ENCODE measurements around the gene SHISA8.
A peak's percentile ranks its signal among the peaks of the same experiment; 100 is the strongest.

The SHISA8 gene

DNA sequence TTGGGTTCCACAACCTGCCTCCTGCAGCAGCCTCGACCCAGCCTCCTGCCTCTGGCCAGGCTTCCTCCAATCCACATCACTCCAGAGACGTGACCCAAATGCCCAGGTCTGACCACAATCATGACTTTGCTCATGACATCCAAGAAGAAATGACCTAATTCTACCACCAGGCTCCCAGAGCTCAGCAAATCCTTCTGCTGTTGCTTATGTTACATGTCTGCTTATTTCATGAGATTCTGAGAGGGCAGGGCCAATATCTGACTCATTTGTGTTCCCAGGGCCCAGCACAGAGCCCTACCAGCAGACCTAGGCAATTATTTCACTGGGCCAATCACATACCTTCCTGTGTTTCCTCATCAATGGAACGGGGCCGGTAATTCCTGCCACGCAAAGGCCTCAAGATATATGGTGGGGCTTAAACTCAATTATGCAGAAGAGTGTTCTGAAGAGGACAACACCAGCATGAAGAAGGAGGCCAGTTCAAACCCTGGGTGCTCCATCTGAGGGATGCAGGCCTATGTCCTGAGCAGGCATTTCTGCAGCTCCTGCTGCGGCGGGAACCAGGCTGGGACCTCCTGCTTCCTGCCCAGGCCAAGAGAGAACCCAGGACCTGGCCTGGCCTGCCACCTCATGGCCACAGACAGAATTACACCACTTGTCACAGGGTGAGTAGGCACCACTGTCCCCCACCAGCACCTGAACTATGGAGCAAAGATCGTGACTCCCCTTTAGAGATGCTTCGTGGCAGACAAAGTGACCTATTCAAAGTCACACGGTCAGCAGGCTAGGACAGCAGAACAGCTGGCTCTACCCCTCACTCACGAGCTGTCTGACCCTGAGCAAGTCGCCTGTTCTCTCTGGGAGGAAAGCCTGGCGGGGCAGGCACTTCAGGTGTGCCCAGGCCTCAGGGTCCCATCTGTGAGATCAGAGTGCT, 26.2 kb upstream of the SHISA8 start:
- DNase-seq (ENCODE audit: low read depth, low spot score) = no peak
- H3K27me3 ChIP-seq (ENCODE audit: insufficient read depth, insufficient read length) = no peaks in the 10 kb centered on the region
- no peaks in the 10 kb centered on the region for H3K4me1 ChIP-seq (ENCODE audit: insufficient read depth, insufficient read length)
- TF ChIP-seq ZNF274 (IDR thresholded peaks at IDR 0.05; ENCODE audit: low read depth, low read length) (no peak), SUZ12 (IDR thresholded peaks at IDR 0.05; ENCODE audit: extremely low read depth, insufficient read depth, insufficient read length) (no peak), YY1 (IDR thresholded peaks at IDR 0.05; ENCODE audit: insufficient read depth, insufficient read length) (no peak)
- H3K36me3 ChIP-seq (ENCODE audit: insufficient read depth, insufficient read length, low read length) = peaks cover 78% of the 10 kb centered on the region
- H3K9me3 ChIP-seq (ENCODE audit: insufficient read depth, low read length) = no peaks in the 10 kb centered on the region
- H3K4me3 ChIP-seq (ENCODE audit: insufficient read length, low read depth) = no peak overlapping the region
- peak overlapping the region; percentile 36 for H3K9ac ChIP-seq (ENCODE audit: insufficient read length, low read depth)

DNA sequence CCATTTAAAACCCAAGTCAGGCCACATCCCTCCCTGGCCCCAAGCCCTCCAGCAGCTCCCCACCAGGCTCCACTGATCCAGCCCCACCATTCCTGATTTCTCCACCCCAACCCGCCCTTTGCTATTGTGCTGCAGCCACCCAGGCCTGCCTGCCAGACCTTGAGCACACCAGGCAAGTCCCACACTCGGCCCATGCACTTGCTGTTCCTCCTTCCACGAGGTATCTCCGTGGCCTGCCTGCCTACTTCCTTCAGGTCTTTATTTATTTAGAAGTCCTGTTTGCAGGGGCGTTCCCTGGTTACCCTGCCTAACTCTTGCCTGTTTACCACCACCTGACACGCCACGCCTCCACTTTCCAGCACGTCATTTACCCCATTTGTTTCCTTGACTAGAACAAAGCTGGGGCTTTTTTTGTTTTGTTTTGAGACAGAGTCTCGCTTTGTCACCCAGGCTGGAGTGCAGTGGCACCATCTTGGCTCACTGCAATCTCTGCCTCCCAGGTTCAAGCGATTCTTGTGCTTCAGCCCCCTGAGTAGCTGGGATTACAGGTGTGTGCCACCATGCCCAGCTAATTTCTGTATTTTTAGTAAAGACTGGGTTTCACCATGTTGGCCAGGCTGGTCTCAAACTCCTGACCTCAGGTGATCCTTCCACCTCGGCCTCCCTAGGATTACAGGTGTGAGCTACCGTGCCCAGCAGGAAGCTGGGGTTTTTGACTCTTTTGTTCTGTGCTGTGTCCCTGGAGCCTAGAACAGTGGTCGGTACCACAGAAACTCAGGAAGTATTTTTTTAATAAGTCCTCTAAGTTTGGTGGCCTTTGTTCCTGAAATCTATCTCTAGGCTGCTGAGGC, 25.3 kb upstream of the SHISA8 start:
- Histone ChIP-seq H3K9me3 (ENCODE audit: insufficient read depth, low read length) (no peaks in the 10 kb centered on the region), H3K36me3 (ENCODE audit: insufficient read depth, insufficient read length, low read length) (peaks cover 74% of the 10 kb centered on the region), H3K4me3 (ENCODE audit: insufficient read length, low read depth) (no peak overlapping the region), H3K4me1 (ENCODE audit: insufficient read depth, insufficient read length) (peaks cover 4% of the 10 kb centered on the region), H3K27me3 (ENCODE audit: insufficient read depth, insufficient read length) (no peaks in the 10 kb centered on the region), H3K9ac (ENCODE audit: insufficient read length, low read depth) (peak overlapping the region; percentile 36)
- no peak for DNase-seq (ENCODE audit: low read depth, low spot score)
- TF ChIP-seq SUZ12 (IDR thresholded peaks at IDR 0.05; ENCODE audit: extremely low read depth, insufficient read depth, insufficient read length) (no peak), YY1 (IDR thresholded peaks at IDR 0.05; ENCODE audit: insufficient read depth, insufficient read length) (no peak), ZNF274 (IDR thresholded peaks at IDR 0.05; ENCODE audit: low read depth, low read length) (no peak)

DNA sequence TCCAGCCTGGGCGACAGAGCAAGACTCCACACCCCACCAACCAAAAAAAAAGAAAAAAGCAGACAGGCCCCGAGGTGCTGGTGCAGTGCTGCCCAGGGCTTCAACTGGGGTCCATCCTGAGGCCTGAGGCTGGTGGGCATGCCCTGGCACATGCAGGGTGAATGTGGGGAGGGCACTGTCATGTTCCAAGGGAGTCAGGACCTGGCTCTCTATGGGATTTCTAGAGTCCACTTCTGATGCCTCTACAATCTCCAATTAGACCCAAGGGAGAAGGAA, 22.0 kb upstream of the SHISA8 start:
- DNase-seq (ENCODE audit: low read depth, low spot score) = no peak
- no peak overlapping the region for H3K4me3 ChIP-seq (ENCODE audit: insufficient read length, low read depth)
- H3K4me1 ChIP-seq (ENCODE audit: insufficient read depth, insufficient read length) = peaks cover 12% of the 10 kb centered on the region
- peaks cover 57% of the 10 kb centered on the region for H3K36me3 ChIP-seq (ENCODE audit: insufficient read depth, insufficient read length, low read length)
- H3K9ac ChIP-seq (ENCODE audit: insufficient read length, low read depth) = no peak overlapping the region
- no peaks in the 10 kb centered on the region for H3K9me3 ChIP-seq (ENCODE audit: insufficient read depth, low read length)
- TF ChIP-seq ZNF274 (IDR thresholded peaks at IDR 0.05; ENCODE audit: low read depth, low read length) (no peak), SUZ12 (IDR thresholded peaks at IDR 0.05; ENCODE audit: extremely low read depth, insufficient read depth, insufficient read length) (no peak), YY1 (IDR thresholded peaks at IDR 0.05; ENCODE audit: insufficient read depth, insufficient read length) (no peak)
- no peaks in the 10 kb centered on the region for H3K27me3 ChIP-seq (ENCODE audit: insufficient read depth, insufficient read length)

DNA sequence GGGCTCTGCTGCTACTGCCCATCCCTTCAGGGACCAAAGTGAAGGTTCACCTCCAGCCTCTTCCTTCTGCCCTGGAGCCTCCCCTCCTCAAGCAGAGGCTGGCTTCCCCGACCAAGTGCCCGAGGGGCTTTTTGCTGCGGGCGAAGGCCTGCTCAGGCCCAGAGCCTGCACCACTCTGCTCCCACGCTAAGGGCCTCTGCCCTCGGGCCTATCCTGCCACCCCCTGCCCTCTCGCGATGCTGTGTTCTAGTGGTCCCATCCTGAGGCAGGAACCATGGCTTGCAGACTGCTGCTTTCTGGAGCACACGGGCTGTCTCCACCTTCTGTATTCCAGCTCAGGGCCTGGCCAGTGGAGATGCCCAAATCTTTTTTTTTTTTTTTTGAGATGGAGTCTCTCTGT, 20.6 kb upstream of the SHISA8 start:
- H3K27me3 ChIP-seq (ENCODE audit: insufficient read depth, insufficient read length) = no peaks in the 10 kb centered on the region
- TF ChIP-seq SUZ12 (IDR thresholded peaks at IDR 0.05; ENCODE audit: extremely low read depth, insufficient read depth, insufficient read length) (no peak), YY1 (IDR thresholded peaks at IDR 0.05; ENCODE audit: insufficient read depth, insufficient read length) (no peak)
- H3K9ac ChIP-seq (ENCODE audit: insufficient read length, low read depth) = no peak overlapping the region
- peaks cover 12% of the 10 kb centered on the region for H3K4me1 ChIP-seq (ENCODE audit: insufficient read depth, insufficient read length)
- no peak for DNase-seq (ENCODE audit: low read depth, low spot score)
- no peaks in the 10 kb centered on the region for H3K9me3 ChIP-seq (ENCODE audit: insufficient read depth, low read length)
- H3K4me3 ChIP-seq (ENCODE audit: insufficient read length, low read depth) = no peak overlapping the region
- H3K36me3 ChIP-seq (ENCODE audit: insufficient read depth, insufficient read length, low read length) = peaks cover 44% of the 10 kb centered on the region

DNA sequence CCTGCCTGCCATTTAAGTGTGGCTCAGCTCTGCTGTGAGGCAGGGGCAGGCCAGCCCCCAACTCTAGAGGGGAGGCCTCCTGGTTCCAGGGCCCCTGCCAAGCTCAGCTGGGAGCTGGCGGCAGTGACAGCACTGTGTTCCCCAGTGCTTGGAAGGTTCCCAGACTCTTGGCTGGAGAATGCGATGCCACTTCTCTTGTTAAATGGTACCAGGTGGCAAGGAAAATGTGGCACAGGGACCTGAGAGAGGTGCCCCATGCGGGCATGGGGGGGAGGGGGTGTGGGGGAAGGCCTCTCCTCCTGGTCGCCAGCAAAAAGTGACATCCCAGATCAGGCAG, 20.1 kb upstream of the SHISA8 start:
- peaks cover 43% of the 10 kb centered on the region for H3K36me3 ChIP-seq (ENCODE audit: insufficient read depth, insufficient read length, low read length)
- no peaks in the 10 kb centered on the region for H3K9me3 ChIP-seq (ENCODE audit: insufficient read depth, low read length)
- no peak for DNase-seq (ENCODE audit: low read depth, low spot score)
- no peaks in the 10 kb centered on the region for H3K27me3 ChIP-seq (ENCODE audit: insufficient read depth, insufficient read length)
- TF ChIP-seq ZNF274 (IDR thresholded peaks at IDR 0.05; ENCODE audit: low read depth, low read length) = no peak
- TF ChIP-seq YY1 (IDR thresholded peaks at IDR 0.05; ENCODE audit: insufficient read depth, insufficient read length) = no peak
- no peak for TF ChIP-seq SUZ12 (IDR thresholded peaks at IDR 0.05; ENCODE audit: extremely low read depth, insufficient read depth, insufficient read length)
- H3K4me1 ChIP-seq (ENCODE audit: insufficient read depth, insufficient read length) = peaks cover 12% of the 10 kb centered on the region
- H3K4me3 ChIP-seq (ENCODE audit: insufficient read length, low read depth) = no peak overlapping the region
- H3K9ac ChIP-seq (ENCODE audit: insufficient read length, low read depth) = no peak overlapping the region

DNA sequence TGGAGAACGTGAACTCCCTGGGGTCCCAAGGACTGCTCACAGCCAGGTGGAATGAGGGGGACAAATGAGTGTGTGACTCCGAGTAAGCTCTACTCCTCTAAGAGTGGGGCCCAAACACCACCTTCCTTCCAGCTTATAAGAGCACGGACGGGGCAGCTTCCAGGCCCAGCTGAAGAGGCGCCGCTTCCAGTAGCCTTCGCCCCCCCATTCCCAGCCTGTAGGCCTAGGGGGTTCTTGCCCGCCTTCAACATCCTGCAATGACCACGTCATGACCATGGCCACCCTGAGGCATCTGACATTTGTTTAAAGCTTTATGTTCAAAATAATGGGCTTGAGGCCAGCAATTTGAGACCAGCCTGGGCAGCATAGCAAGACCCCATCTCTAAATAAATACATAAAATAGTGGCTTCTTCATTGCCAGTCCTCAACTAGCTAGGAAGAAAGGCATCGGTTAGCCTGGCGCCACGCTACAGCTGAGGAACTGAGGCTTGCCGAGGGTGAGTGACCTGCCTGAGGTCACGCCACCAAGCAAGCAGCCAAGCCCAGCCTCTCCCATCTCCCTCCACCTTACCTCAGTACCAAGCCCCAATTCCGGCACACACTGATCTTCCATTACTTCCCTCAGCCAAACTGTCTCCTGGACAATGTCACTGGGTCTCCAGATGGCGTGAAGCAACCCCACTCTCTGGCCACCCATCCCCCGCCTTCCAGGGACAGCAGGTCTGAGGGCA, 19.6 kb upstream of the SHISA8 start:
- TF ChIP-seq YY1 (IDR thresholded peaks at IDR 0.05; ENCODE audit: insufficient read depth, insufficient read length) = no peak
- no peak for TF ChIP-seq SUZ12 (IDR thresholded peaks at IDR 0.05; ENCODE audit: extremely low read depth, insufficient read depth, insufficient read length)
- no peak for TF ChIP-seq ZNF274 (IDR thresholded peaks at IDR 0.05; ENCODE audit: low read depth, low read length)
- H3K9me3 ChIP-seq (ENCODE audit: insufficient read depth, low read length) = no peaks in the 10 kb centered on the region
- no peak overlapping the region for H3K9ac ChIP-seq (ENCODE audit: insufficient read length, low read depth)
- H3K4me3 ChIP-seq (ENCODE audit: insufficient read length, low read depth) = no peak overlapping the region
- H3K4me1 ChIP-seq (ENCODE audit: insufficient read depth, insufficient read length) = peaks cover 12% of the 10 kb centered on the region
- H3K27me3 ChIP-seq (ENCODE audit: insufficient read depth, insufficient read length) = no peaks in the 10 kb centered on the region
- peaks cover 42% of the 10 kb centered on the region for H3K36me3 ChIP-seq (ENCODE audit: insufficient read depth, insufficient read length, low read length)
- no peak for DNase-seq (ENCODE audit: low read depth, low spot score)
